Esophagus muscularis mucosa (tissue), 4 donors: ENCODE data around the gene PARD3B. TPM values are rescaled to one million over a fixed set of nuclear protein-coding genes. Genes with fewer than 3 reads are reported as not detected.

Experiments used
- DNase-seq: peaks from one replicate; pipeline ENCODE4 v3.0.0-alpha.2; 2017; ENCODE audit errors: extremely low spot score
- H3K27ac ChIP-seq, 4 donors: fragments of 200-600 bp; sonication (generic); replicated peaks in 1 of 4; 1 replicate in 3 of 4; 2 replicates in 1 of 4; pipeline ENCODE4 v1.5.1; 2016 to 2019; ENCODE audit warnings: mild to moderate bottlenecking in 1 of 4
- H3K27me3 ChIP-seq, 4 donors: fragments of 200-600 bp; sonication (generic); one replicate each; pipeline versions ENCODE4 v1.5.1 to v1.6.0; 2016 to 2019
- H3K36me3 ChIP-seq, 4 donors: fragments of 200-600 bp; sonication (generic); one replicate each; pipeline ENCODE4 v1.5.1; 2016 to 2019
- H3K4me1 ChIP-seq, 4 donors: fragments of 200-600 bp; sonication (generic); one replicate each; pipeline ENCODE4 v1.5.1; 2016 to 2019
- H3K4me3 ChIP-seq, 4 donors: fragments of 200-600 bp; sonication (generic); 1 replicate in 2 of 4; 2 replicates in 2 of 4; pipeline ENCODE4 v1.5.1; 2016 to 2019; ENCODE audit warnings: mild to moderate bottlenecking in 4 of 4, moderate library complexity in 1 of 4
- H3K9me3 ChIP-seq, 4 donors: fragments of 200-600 bp; sonication (generic); 1 replicate in 3 of 4; 2 replicates in 1 of 4; pipeline ENCODE4 v1.5.1; 2016 to 2019
- EP300 ChIP-seq: sonication (generic); formaldehyde crosslinking; IDR thresholded peaks from one replicate; pipeline ENCODE4 v1.6.1; 2017; ENCODE audit warnings: antibody characterized with exemption
- POLR2A ChIP-seq: fragments of 450-650 bp; IDR thresholded peaks from one replicate; pipeline ENCODE4 v1.6.1; 2017; ENCODE audit warnings: antibody characterized with exemption, moderate library complexity, mild to moderate bottlenecking, low read depth
- POLR2AphosphoS5 ChIP-seq, 2 donors: sonication (generic); formaldehyde crosslinking; IDR thresholded peaks; one replicate each; pipeline ENCODE4 v1.6.1; 2017; ENCODE audit warnings: antibody characterized with exemption in 2 of 2
- WGBS: methylation state at CpG from one replicate; pipeline ENCODE4 v1.1.5; 2018; 5-methylcytosine and 5-hydroxymethylcytosine counted together
- intact Hi-C: fragments of 100-400 bp; cut with DNase I; formaldehyde crosslinking; loops from one replicate; pipeline ENCODE4 v1.15.1; 2023
- total RNA-seq, 4 donors: library from RNA; depleted of rRNA; stranded (reverse); fragments of >200 nt; gene quantifications; one replicate each; pipeline versions ENCODE4 v1.1.0 to v1.2.1, GENCODE V29; 2016
- TF ChIP-seq, protein P1 (sequence below), 3 experiments: fragments of 200-600 bp in 2 of 3; fragments of 450-650 bp in 1 of 3; sonication (generic) in 2 of 3; IDR thresholded peaks; one replicate each; pipeline ENCODE4 v1.5.1; 2017 to 2019; ENCODE audit warnings: antibody characterized with exemption in 3 of 3, mild to moderate bottlenecking in 2 of 3, moderate library complexity in 1 of 3

Gene PARD3B
- total RNA-seq, 4 donors from 2014 or later: 24.2 to 40.8 (median 32.5) TPM

- Histone ChIP-seq H3K4me1 (peaks cover 0 to 35% (median 20%) of the 10 kb centered on the region in 4 donors), H3K4me3 (no peak overlapping the region), H3K9me3 (no peaks in the 10 kb centered on the region), H3K27ac (no peak overlapping the region), H3K27me3 (no peaks in the 10 kb centered on the region), H3K36me3 (no peaks in the 10 kb centered on the region)
- intact Hi-C loops: no loop called here
- WGBS: 98% methylated on average over 3 of the region's 3 CpGs
- TF ChIP-seq POLR2AphosphoS5 (IDR thresholded peaks at IDR 0.05) (no peak), POLR2A (no peak), EP300 (no peak)
- TF ChIP-seq, protein P1, sequence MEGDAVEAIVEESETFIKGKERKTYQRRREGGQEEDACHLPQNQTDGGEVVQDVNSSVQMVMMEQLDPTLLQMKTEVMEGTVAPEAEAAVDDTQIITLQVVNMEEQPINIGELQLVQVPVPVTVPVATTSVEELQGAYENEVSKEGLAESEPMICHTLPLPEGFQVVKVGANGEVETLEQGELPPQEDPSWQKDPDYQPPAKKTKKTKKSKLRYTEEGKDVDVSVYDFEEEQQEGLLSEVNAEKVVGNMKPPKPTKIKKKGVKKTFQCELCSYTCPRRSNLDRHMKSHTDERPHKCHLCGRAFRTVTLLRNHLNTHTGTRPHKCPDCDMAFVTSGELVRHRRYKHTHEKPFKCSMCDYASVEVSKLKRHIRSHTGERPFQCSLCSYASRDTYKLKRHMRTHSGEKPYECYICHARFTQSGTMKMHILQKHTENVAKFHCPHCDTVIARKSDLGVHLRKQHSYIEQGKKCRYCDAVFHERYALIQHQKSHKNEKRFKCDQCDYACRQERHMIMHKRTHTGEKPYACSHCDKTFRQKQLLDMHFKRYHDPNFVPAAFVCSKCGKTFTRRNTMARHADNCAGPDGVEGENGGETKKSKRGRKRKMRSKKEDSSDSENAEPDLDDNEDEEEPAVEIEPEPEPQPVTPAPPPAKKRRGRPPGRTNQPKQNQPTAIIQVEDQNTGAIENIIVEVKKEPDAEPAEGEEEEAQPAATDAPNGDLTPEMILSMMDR (IDR thresholded peaks at IDR 0.05): no peak
- DNase-seq: no peak
These were observed 468.3 kb downstream of the PARD3B start for GRCh38 chr2:205013586-205013985.

GRCh38 chr2:205014201-205014600 lies 468.9 kb downstream of the PARD3B start:
- Histone ChIP-seq H3K4me1 (peaks cover 0 to 35% (median 20%) of the 10 kb centered on the region in 4 donors), H3K9me3 (no peaks in the 10 kb centered on the region), H3K36me3 (no peaks in the 10 kb centered on the region), H3K27me3 (no peaks in the 10 kb centered on the region), H3K27ac (no peak overlapping the region), H3K4me3 (no peak overlapping the region)
- TF ChIP-seq POLR2AphosphoS5 (IDR thresholded peaks at IDR 0.05) (no peak), POLR2A (no peak), EP300 (no peak)
- TF ChIP-seq, protein P1 (IDR thresholded peaks at IDR 0.05): no peak
- 80% methylated on average over 2 of the region's 2 CpGs for WGBS
- no peak for DNase-seq
- intact Hi-C loops: no loop called here

DNA sequence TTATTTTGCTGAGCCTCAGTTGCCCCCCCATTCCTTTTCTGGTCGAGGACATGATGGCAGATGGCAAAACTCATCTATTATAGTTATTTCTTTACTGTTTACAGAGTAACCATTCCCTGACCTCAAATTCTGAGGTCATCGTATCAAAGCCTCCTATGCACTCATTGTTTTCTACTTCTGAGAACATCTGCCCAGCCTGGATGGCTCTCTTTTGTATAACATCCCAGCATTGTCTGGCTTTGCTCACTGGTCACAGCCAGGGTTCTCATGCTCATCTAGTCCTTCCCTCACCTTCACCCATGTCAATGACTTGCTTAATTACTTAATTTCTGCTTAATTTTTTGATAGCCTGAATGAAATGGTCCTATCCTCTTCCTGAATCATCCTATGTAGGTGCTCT lies 472.1 kb downstream of the PARD3B start:
- no peak for DNase-seq
- H3K9me3 ChIP-seq: no peaks in the 10 kb centered on the region
- no peaks in the 10 kb centered on the region for H3K27me3 ChIP-seq
- no peaks in the 10 kb centered on the region for H3K36me3 ChIP-seq
- no peak for TF ChIP-seq POLR2A
- TF ChIP-seq EP300: no peak
- TF ChIP-seq POLR2AphosphoS5 (IDR thresholded peaks at IDR 0.05): no peak
- TF ChIP-seq, protein P1 (IDR thresholded peaks at IDR 0.05): no peak
- intact Hi-C loops: no loop called here
- 59% methylated on average over 2 of the region's 2 CpGs for WGBS
- H3K4me1 ChIP-seq: peaks cover 0 to 26% (median 17%) of the 10 kb centered on the region in 4 donors
- H3K4me3 ChIP-seq: no peak overlapping the region
- no peak overlapping the region for H3K27ac ChIP-seq

DNA sequence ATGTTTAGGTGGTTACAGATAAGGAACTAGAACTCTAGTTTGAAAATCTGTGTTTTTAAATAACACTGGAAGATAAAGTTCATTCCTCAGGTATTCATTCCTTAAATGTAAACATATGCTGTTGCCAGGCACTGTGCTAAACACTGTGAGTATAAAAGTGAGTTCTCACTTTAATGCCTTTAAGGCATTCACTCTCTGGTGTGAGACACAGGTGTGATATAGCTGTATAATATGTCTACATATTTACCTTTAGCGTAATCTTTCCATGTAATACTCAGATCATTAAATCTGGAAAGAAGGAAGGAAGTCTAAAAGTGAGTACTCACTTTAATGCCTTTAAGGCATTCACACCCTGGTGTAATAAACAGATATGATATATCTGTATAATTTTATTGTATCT lies 472.6 kb downstream of the PARD3B start:
- Histone ChIP-seq H3K27me3 (no peaks in the 10 kb centered on the region), H3K9me3 (no peaks in the 10 kb centered on the region), H3K4me1 (peaks cover 3 to 26% (median 17%) of the 10 kb centered on the region in 4 donors), H3K4me3 (no peak overlapping the region), H3K27ac (no peak overlapping the region), H3K36me3 (no peaks in the 10 kb centered on the region)
- TF ChIP-seq, protein P1 (IDR thresholded peaks at IDR 0.05): no peak
- TF ChIP-seq POLR2A: no peak
- no peak for TF ChIP-seq EP300
- TF ChIP-seq POLR2AphosphoS5 (IDR thresholded peaks at IDR 0.05): no peak
- intact Hi-C loops: no loop called here
- DNase-seq: no peak
- 96% methylated on average over 1 of the region's 1 CpG for WGBS

- Histone ChIP-seq H3K27me3 (no peaks in the 10 kb centered on the region), H3K27ac (no peak overlapping the region), H3K4me1 (peaks cover 9 to 42% (median 28%) of the 10 kb centered on the region in 4 donors), H3K9me3 (no peaks in the 10 kb centered on the region), H3K36me3 (no peaks in the 10 kb centered on the region), H3K4me3 (no peak overlapping the region)
- 85% methylated on average over 3 of the region's 3 CpGs for WGBS
- DNase-seq: no peak
- no peak for TF ChIP-seq POLR2A
- no peak for TF ChIP-seq POLR2AphosphoS5 (IDR thresholded peaks at IDR 0.05)
- TF ChIP-seq, protein P1 (IDR thresholded peaks at IDR 0.05): no peak
- TF ChIP-seq EP300: no peak
- intact Hi-C loops: no loop called here
These were observed 475.4 kb downstream of the PARD3B start for GRCh38 chr2:205020673-205021072.
